ENCODE measurements around the gene GPR141.

The GPR141 gene

DNA sequence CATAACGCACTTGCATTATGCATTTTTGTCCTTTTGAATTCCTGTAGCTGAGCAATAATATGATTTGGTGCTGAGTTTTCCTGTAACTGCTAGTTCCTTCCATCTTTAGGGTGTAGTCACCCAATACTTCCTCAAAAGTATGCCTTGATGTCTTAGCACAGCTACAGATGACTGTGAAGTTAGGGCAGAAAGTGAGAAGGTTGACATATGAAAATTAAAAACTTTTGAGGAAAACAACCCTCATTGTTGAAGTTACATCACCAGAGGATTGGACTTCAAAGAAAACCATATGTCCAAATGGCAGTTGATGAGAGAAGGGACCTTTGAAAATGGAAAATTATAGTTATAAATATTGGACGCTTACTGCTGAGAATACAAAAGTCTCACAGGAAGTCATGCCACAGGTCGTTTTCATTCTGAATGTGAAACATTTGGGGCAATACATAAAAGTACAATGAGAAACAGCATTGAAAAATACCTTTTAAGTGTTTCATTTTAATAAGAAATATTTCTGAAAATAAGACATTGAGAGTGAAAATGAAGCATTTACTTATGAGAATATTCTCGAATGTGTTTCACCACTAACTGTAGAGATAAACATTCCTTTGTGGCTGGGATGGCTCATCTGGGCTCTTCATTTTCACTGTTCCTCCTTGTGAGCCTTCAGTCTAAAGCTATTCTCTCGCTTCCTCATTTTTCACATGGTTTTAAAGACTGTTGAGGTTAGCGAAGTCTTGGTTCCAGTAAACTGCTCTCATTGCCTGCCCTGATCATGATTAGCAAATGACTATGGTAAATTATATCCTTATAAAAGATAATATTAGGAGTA is 103.4 kb downstream of the GPR141 start:
- TF ChIP-seq, protein P1, sequence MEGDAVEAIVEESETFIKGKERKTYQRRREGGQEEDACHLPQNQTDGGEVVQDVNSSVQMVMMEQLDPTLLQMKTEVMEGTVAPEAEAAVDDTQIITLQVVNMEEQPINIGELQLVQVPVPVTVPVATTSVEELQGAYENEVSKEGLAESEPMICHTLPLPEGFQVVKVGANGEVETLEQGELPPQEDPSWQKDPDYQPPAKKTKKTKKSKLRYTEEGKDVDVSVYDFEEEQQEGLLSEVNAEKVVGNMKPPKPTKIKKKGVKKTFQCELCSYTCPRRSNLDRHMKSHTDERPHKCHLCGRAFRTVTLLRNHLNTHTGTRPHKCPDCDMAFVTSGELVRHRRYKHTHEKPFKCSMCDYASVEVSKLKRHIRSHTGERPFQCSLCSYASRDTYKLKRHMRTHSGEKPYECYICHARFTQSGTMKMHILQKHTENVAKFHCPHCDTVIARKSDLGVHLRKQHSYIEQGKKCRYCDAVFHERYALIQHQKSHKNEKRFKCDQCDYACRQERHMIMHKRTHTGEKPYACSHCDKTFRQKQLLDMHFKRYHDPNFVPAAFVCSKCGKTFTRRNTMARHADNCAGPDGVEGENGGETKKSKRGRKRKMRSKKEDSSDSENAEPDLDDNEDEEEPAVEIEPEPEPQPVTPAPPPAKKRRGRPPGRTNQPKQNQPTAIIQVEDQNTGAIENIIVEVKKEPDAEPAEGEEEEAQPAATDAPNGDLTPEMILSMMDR (IDR thresholded peaks at IDR 0.05; ENCODE audit: low read depth, low read length, missing control alignments), result no peak
- no peak for DNase-seq (ENCODE audit: extremely low read depth, low read depth)
- H3K4me3 ChIP-seq (replicated peaks; ENCODE audit: low read depth, low read length), result no peak overlapping the region

Measured in HFF-Myc (cell line).